ENCODE results near the gene CYLD.

- no peak for TF ChIP-seq POLR2A (IDR thresholded peaks at IDR 0.05)
- TF ChIP-seq, protein P1, sequence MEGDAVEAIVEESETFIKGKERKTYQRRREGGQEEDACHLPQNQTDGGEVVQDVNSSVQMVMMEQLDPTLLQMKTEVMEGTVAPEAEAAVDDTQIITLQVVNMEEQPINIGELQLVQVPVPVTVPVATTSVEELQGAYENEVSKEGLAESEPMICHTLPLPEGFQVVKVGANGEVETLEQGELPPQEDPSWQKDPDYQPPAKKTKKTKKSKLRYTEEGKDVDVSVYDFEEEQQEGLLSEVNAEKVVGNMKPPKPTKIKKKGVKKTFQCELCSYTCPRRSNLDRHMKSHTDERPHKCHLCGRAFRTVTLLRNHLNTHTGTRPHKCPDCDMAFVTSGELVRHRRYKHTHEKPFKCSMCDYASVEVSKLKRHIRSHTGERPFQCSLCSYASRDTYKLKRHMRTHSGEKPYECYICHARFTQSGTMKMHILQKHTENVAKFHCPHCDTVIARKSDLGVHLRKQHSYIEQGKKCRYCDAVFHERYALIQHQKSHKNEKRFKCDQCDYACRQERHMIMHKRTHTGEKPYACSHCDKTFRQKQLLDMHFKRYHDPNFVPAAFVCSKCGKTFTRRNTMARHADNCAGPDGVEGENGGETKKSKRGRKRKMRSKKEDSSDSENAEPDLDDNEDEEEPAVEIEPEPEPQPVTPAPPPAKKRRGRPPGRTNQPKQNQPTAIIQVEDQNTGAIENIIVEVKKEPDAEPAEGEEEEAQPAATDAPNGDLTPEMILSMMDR (IDR thresholded peaks at IDR 0.05), result no peak
These were observed 36.3 kb upstream of the CYLD start for GRCh38 chr16:50705436-50706110.
